HepG2 (cell line): ENCODE data around the gene MYOC. TPM values are rescaled to one million over a fixed set of nuclear protein-coding genes. Genes with fewer than 3 reads are reported as not detected.

ENCODE experiments used
- AGO1 ChIP-seq: fragments of 200-400 bp; formaldehyde crosslinking; IDR thresholded peaks from 2 replicates; pipeline ENCODE4 v1.6.1; 2017; ENCODE audit warnings: mild to moderate bottlenecking, low read depth, low read length, moderate library complexity; ENCODE audit not compliant: poor library complexity, severe bottlenecking
- ATF3 ChIP-seq: sonication (generic); formaldehyde crosslinking; IDR thresholded peaks from 2 replicates; pipeline ENCODE4 v1.4.0; 2020; ENCODE audit warnings: missing genetic modification reagents
- GATAD2A ChIP-seq: IDR thresholded peaks from 2 replicates; pipeline ENCODE4 v1.6.1; 2016
- GPBP1L1 ChIP-seq: sonication (generic); formaldehyde crosslinking; IDR thresholded peaks from 2 replicates; pipeline ENCODE4 v1.5.0; 2020; ENCODE audit warnings: mild to moderate bottlenecking, missing genetic modification reagents
- HMGXB4 ChIP-seq, 2 experiments: sonication (generic) in 1 of 2; formaldehyde crosslinking in 1 of 2; IDR thresholded peaks; 2 replicates each; pipeline versions ENCODE4 v1.4.0 to v1.6.1; 2018 to 2020; ENCODE audit warnings: missing genetic modification reagents in 2 of 2, borderline replicate concordance in 1 of 2, low read depth in 1 of 2, mild to moderate bottlenecking in 1 of 2, missing biosample characterization in 1 of 2
- KDM4B ChIP-seq: sonication (generic); formaldehyde crosslinking; IDR thresholded peaks from 2 replicates; pipeline ENCODE4 v1.4.0; 2020; ENCODE audit warnings: missing genetic modification reagents
- MAFG ChIP-seq: sonication (generic); formaldehyde crosslinking; IDR thresholded peaks from 2 replicates; pipeline ENCODE4 v1.5.1; 2020; ENCODE audit warnings: mild to moderate bottlenecking, missing genetic modification reagents
- MIXL1 ChIP-seq: IDR thresholded peaks from 2 replicates; pipeline ENCODE4 v1.6.1; 2016
- PATZ1 ChIP-seq: sonication (generic); formaldehyde crosslinking; IDR thresholded peaks from 2 replicates; pipeline ENCODE4 v1.4.0; 2020; ENCODE audit warnings: missing genetic modification reagents
- TEAD3 ChIP-seq: optimal IDR thresholded peaks from 2 replicates; pipeline ENCODE3; 2016; ENCODE audit warnings: borderline replicate concordance
- ZBTB44 ChIP-seq: sonication (generic); formaldehyde crosslinking; IDR thresholded peaks from 2 replicates; pipeline ENCODE4 v1.4.0; 2020; ENCODE audit warnings: missing genetic modification reagents
- ZFY ChIP-seq: sonication (generic); formaldehyde crosslinking; IDR thresholded peaks from 2 replicates; pipeline ENCODE4 v1.4.0; 2020; ENCODE audit warnings: missing genetic modification reagents
- ZMYM3 ChIP-seq: sonication (generic); formaldehyde crosslinking; IDR thresholded peaks from 2 replicates; pipeline ENCODE4 v1.5.1; 2020; ENCODE audit warnings: mild to moderate bottlenecking, missing genetic modification reagents
- ZNF232 ChIP-seq: sonication (generic); formaldehyde crosslinking; IDR thresholded peaks from 2 replicates; pipeline ENCODE4 v1.4.0; 2020; ENCODE audit warnings: missing genetic modification reagents, borderline replicate concordance
- ZNF3 ChIP-seq: IDR thresholded peaks from 2 replicates; pipeline ENCODE4 v1.7.0; 2017; ENCODE audit warnings: inconsistent platforms
- ZNF331 ChIP-seq: sonication (generic); formaldehyde crosslinking; IDR thresholded peaks from 2 replicates; pipeline ENCODE4 v1.4.0; 2020; ENCODE audit warnings: missing genetic modification reagents
- ZNF597 ChIP-seq: sonication (generic); formaldehyde crosslinking; IDR thresholded peaks from 2 replicates; pipeline ENCODE4 v1.5.0; 2020; ENCODE audit warnings: missing genetic modification reagents
- ZNF850 ChIP-seq: sonication (generic); formaldehyde crosslinking; conservative IDR thresholded peaks from 2 replicates; pipeline ENCODE4 v1.9.0; 2021; ENCODE audit warnings: mild to moderate bottlenecking, missing genetic modification reagents
- polyA plus RNA-seq, 8 experiments: library from polyadenylated mRNA; depleted of rRNA in 3 of 8; stranded (reverse) in 7 of 8; unstranded in 1 of 8; fragments of >200 nt; fragmentation: Illumina TruSeq in 4 of 8; extraction: Trizol in 4 of 8; gene quantifications; 2 replicates each; pipeline versions ENCODE4 v1.2.1 to v1.2.3, GENCODE V29; 2011 to 2016; ENCODE audit warnings: low read depth in 4 of 8, missing spikeins in 1 of 8, mixed read lengths in 1 of 8; ENCODE audit not compliant: insufficient read depth in 1 of 8
- total RNA-seq, 5 experiments: library from RNA; depleted of rRNA; stranded (reverse); fragments of >200 nt; fragmentation: Illumina TruSeq; extraction: Trizol; gene quantifications; 2 replicates each; pipeline ENCODE4 v1.2.3, GENCODE V29; 2016; ENCODE audit warnings: low read depth in 1 of 5

MYOC gene
- total and polyA plus RNA-seq, 2 of the 13 experiments (the other 11 are each of a cell fraction or from before 2014, with no cell fraction given) = not detected

GRCh38 chr1:171644805-171645483 is 7.5 kb downstream of the MYOC start (continued):
- TF ChIP-seq ZBTB44 (CRISPR knock-in tag) = no peak
- TF ChIP-seq ZMYM3 (CRISPR knock-in tag) = peak; percentile 93
- TF ChIP-seq GPBP1L1 (CRISPR knock-in tag) = no peak
- TF ChIP-seq ZNF597 (CRISPR knock-in tag) = no peak
- TF ChIP-seq ZNF3 (CRISPR knock-in tag) = no peak
- no peak for TF ChIP-seq ZNF232 (CRISPR knock-in tag)
- no peak for TF ChIP-seq MIXL1 (CRISPR knock-in tag)
- peak; percentile 12; the same call in 1 of the 2 replicates for TF ChIP-seq PATZ1 (CRISPR knock-in tag)
- TF ChIP-seq MAFG = no peak
- TF ChIP-seq ZFY (CRISPR knock-in tag) = peak; percentile 3; the same call in 1 of the 2 replicates
- no peak for TF ChIP-seq TEAD3 (CRISPR knock-in tag)
- TF ChIP-seq ZNF331 (CRISPR knock-in tag) = no peak
- 0 out of 2 replicates have a peak, but pooled peaks have one; percentile 32 for TF ChIP-seq GATAD2A (CRISPR knock-in tag)
- no peak for TF ChIP-seq ZNF850 (CRISPR knock-in tag)
- TF ChIP-seq KDM4B (CRISPR knock-in tag) = no peak
- TF ChIP-seq AGO1 = no peak
- TF ChIP-seq HMGXB4 (CRISPR knock-in tag; IDR thresholded peaks at IDR 0.05; ENCODE audit: borderline replicate concordance in 1 of 2, low read depth in 1 of 2) = peak; percentile 55 to 63; a peak in 2 of 4 replicates
- TF ChIP-seq ATF3 (CRISPR knock-in tag) = no peak
